Left kidney (tissue), 8 donors: ENCODE measurements around the gene SLC26A3. TPM values are rescaled to one million over a fixed set of nuclear protein-coding genes. Genes with fewer than 3 reads are reported as not detected.
"Not testable (repeated sequence)": the region's sequence is repeated elsewhere in the genome, so short reads cannot be mapped to it uniquely, and the experiment has no call there.

Experiments
- DNase-seq: peaks from one replicate; pipeline ENCODE4 v3.0.0-alpha.2; 2013
- long read RNA-seq, 8 donors: transcript quantifications; one replicate each; lab custom pipeline, GENCODE V29; 2026
- polyA plus RNA-seq: library from polyadenylated mRNA; unstranded; fragments of 120-200 nt; gene quantifications from one replicate; pipeline ENCODE4 v1.2.1, GENCODE V29; 2013; ENCODE audit not compliant: insufficient read length

SLC26A3 gene
- 0.10 TPM for polyA plus RNA-seq
- long read RNA-seq, donor 1: 0 reads
- long read RNA-seq, donor 2, partial matches to known transcripts: 0 of 1 reads
- long read RNA-seq, donor 2, other reads (novel, unspliced or antisense): 0 of 1 reads
- long read RNA-seq, donor 3: 0 reads
- long read RNA-seq, donor 4: 0 reads
- long read RNA-seq, donor 5, partial matches to known transcripts: 269 of 325 reads
- long read RNA-seq, donor 5, other reads (novel, unspliced or antisense): 56 of 325 reads
- long read RNA-seq, donor 6: 0 reads
- long read RNA-seq, donor 7, partial matches to known transcripts: 0 of 1 reads
- long read RNA-seq, donor 7, other reads (novel, unspliced or antisense): 0 of 1 reads
- long read RNA-seq, donor 8: 0 reads

- DNase-seq: no peak
Observed at GRCh38 chr7:107803009-107803610, at the start of gene SLC26A3. Gene SLC26A3, minus strand, starts transcription at chr7:107803223. Its CDS starts 8,714 bp downstream, at chr7:107794509.

- DNase-seq: no peak
Observed at GRCh38 chr7:107850643-107851042, 47.6 kb upstream of the SLC26A3 start.

- DNase-seq: no peak
Observed at GRCh38 chr7:107850216-107850615, 47.2 kb upstream of the SLC26A3 start.

- DNase-seq: not testable (repeated sequence)
Observed at GRCh38 chr7:107848211-107848610, 45.2 kb upstream of the SLC26A3 start.

GRCh38 chr7:107847836-107848175, 44.8 kb upstream of the SLC26A3 start:
- not testable (repeated sequence) for DNase-seq

GRCh38 chr7:107847168-107847835, 44.3 kb upstream of the SLC26A3 start:
- DNase-seq: no peak

GRCh38 chr7:107846324-107846723, 43.3 kb upstream of the SLC26A3 start:
- DNase-seq: no peak

- no peak for DNase-seq
Observed at GRCh38 chr7:107843184-107843583, 40.2 kb upstream of the SLC26A3 start.

GRCh38 chr7:107842213-107842612, 39.2 kb upstream of the SLC26A3 start:
- no peak for DNase-seq

- no peak for DNase-seq
Observed at GRCh38 chr7:107838816-107839565, 36.0 kb upstream of the SLC26A3 start.

GRCh38 chr7:107838024-107838601, 35.1 kb upstream of the SLC26A3 start:
- no peak for DNase-seq

- no peak for DNase-seq
Observed at GRCh38 chr7:107837145-107837512, 34.1 kb upstream of the SLC26A3 start.

GRCh38 chr7:107836237-107837144, 33.5 kb upstream of the SLC26A3 start:
- no peak for DNase-seq

- no peak for DNase-seq
Observed at GRCh38 chr7:107834401-107834800, 31.4 kb upstream of the SLC26A3 start.

- DNase-seq: no peak
Observed at GRCh38 chr7:107833684-107834106, 30.7 kb upstream of the SLC26A3 start.

- no peak for DNase-seq
Observed at GRCh38 chr7:107830420-107830819, 27.4 kb upstream of the SLC26A3 start.

GRCh38 chr7:107828540-107828939, 25.5 kb upstream of the SLC26A3 start:
- DNase-seq: no peak

- no peak for DNase-seq
Observed at GRCh38 chr7:107827501-107827900, 24.5 kb upstream of the SLC26A3 start.

- DNase-seq: no peak
Observed at GRCh38 chr7:107826451-107826850, 23.4 kb upstream of the SLC26A3 start.

- no peak for DNase-seq
Observed at GRCh38 chr7:107824858-107825257, 21.8 kb upstream of the SLC26A3 start.

- no peak for DNase-seq
Observed at GRCh38 chr7:107818622-107819021, 15.6 kb upstream of the SLC26A3 start.
